ENCODE data around the gene FBXO28.
A peak's percentile ranks its signal among the peaks of the same experiment; 100 is the strongest.
"Not testable (repeated sequence)": the region's sequence is repeated elsewhere in the genome, so short reads cannot be mapped to it uniquely, and the experiment has no call there.

The FBXO28 gene

GRCh38 chr1:224113918-224114786 lies at the start of gene FBXO28:
FBXO28 (plus strand) TSS chr1:224114111; CDS start chr1:224114130, 19 bp downstream.
- DNase-seq: peak; percentile 93

GRCh38 chr1:224064150-224064549 lies 49.8 kb upstream of the FBXO28 start:
- DNase-seq: no peak

GRCh38 chr1:224065455-224065854 lies 48.5 kb upstream of the FBXO28 start:
- no peak for DNase-seq

GRCh38 chr1:224067207-224067606 lies 46.7 kb upstream of the FBXO28 start:
- DNase-seq: no peak

- DNase-seq: no peak
Measured at GRCh38 chr1:224067621-224068457, 46.1 kb upstream of the FBXO28 start.

GRCh38 chr1:224068458-224069072 lies 45.3 kb upstream of the FBXO28 start:
- DNase-seq: no peak

- no peak for DNase-seq
Measured at GRCh38 chr1:224069138-224069537, 44.8 kb upstream of the FBXO28 start.

GRCh38 chr1:224070521-224070920 lies 43.4 kb upstream of the FBXO28 start:
- DNase-seq: no peak

GRCh38 chr1:224076407-224076806 lies 37.5 kb upstream of the FBXO28 start:
- DNase-seq: no peak

- not testable (repeated sequence) for DNase-seq
Measured at GRCh38 chr1:224079644-224080043, 34.3 kb upstream of the FBXO28 start.

- DNase-seq: no peak
Measured at GRCh38 chr1:224080115-224080774, 33.7 kb upstream of the FBXO28 start.

GRCh38 chr1:224081604-224082003 lies 32.3 kb upstream of the FBXO28 start:
- no peak for DNase-seq

GRCh38 chr1:224082146-224082545 lies 31.8 kb upstream of the FBXO28 start:
- DNase-seq: no peak

GRCh38 chr1:224084867-224085266 lies 29.0 kb upstream of the FBXO28 start:
- DNase-seq: no peak

- no peak for DNase-seq
Measured at GRCh38 chr1:224085421-224086108, 28.3 kb upstream of the FBXO28 start.

- DNase-seq: no peak
Measured at GRCh38 chr1:224087286-224087794, 26.6 kb upstream of the FBXO28 start.

GRCh38 chr1:224089583-224089982 lies 24.3 kb upstream of the FBXO28 start:
- DNase-seq: no peak

- no peak for DNase-seq
Measured at GRCh38 chr1:224090116-224090515, 23.8 kb upstream of the FBXO28 start.

- no peak for DNase-seq
Measured at GRCh38 chr1:224092111-224092510, 21.8 kb upstream of the FBXO28 start.

GRCh38 chr1:224092601-224093000 lies 21.3 kb upstream of the FBXO28 start:
- no peak for DNase-seq

GRCh38 chr1:224095339-224095738 lies 18.6 kb upstream of the FBXO28 start:
- no peak for DNase-seq

GRCh38 chr1:224095867-224096266 lies 18.0 kb upstream of the FBXO28 start:
- DNase-seq: no peak

Measured in stimulated activated CD4-positive, alpha-beta T cell treated with anti-CD3 and anti-CD28 coated beads, Interleukin-4, amount 100 ng/mL, for 1 hour (primary cell).